Measurements from ENCODE around the gene GRK2. TPM values are rescaled to one million over a fixed set of nuclear protein-coding genes. Genes with fewer than 3 reads are reported as not detected.

Gene GRK2
- total and polyA plus RNA-seq, 2 donors (not counting 1 experiment from before 2014, with no cell fraction given): 294 to 534 TPM

DNA sequence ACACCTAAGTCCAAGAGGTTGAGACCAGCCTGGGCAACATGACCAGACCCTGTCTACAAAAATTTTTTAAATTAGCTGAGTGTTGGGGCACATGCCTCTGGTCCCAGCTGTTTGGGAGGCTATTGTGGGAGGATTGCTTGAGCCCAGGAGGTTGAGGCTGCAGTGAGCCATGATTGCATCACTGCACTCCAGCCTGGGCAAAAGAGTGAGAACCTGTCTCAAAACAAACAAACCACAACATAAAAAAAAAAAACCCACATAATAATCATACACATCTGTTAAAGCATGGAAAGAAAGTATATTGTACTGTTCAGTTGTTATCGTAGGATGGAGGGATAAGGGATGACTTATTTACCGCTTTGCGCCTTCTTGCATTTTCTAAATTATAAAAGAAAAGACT, 35.9 kb upstream of the GRK2 start:
- H3K79me2 ChIP-seq (ENCODE audit: control insufficient read depth, insufficient read depth, low read length): peaks cover 8% of the 10 kb centered on the region
- ATAC-seq (ENCODE audit: low read depth): no peak
- ChIA-PET POLR2A (interaction anchor here (0.6 to 0.7 kb wide), 2 partner anchors 83 to 102 kb away, joined by 3 to 4 read pairs; no protein-coding TSS in a partner anchor), CTCF (no interaction called here)
- H3K4me1 ChIP-seq (ENCODE audit: control insufficient read depth in 2 of 2, insufficient read depth in 2 of 2, low read length in 2 of 2): peaks cover 0 to 3% of the 10 kb centered on the region in 2 donors
- H3K36me3 ChIP-seq (replicated peaks in 1 of 2; ENCODE audit: control extremely low read depth in 1 of 2, control insufficient read depth in 1 of 2, extremely low read depth in 1 of 2, insufficient read depth in 2 of 2, low read length in 1 of 2): peaks cover 3 to 47% of the 10 kb centered on the region in 2 experiments
- H3K27me3 ChIP-seq (replicated peaks in 1 of 4; ENCODE audit: control extremely low read depth in 1 of 4, control insufficient read depth in 3 of 4, insufficient read depth in 4 of 4, low read length in 3 of 4): no peaks in the 10 kb centered on the region
- no peak overlapping the region for H2AFZ ChIP-seq (ENCODE audit: insufficient read depth, low read depth, low read length, poor library complexity, severe bottlenecking)
- TF ChIP-seq, protein P1, sequence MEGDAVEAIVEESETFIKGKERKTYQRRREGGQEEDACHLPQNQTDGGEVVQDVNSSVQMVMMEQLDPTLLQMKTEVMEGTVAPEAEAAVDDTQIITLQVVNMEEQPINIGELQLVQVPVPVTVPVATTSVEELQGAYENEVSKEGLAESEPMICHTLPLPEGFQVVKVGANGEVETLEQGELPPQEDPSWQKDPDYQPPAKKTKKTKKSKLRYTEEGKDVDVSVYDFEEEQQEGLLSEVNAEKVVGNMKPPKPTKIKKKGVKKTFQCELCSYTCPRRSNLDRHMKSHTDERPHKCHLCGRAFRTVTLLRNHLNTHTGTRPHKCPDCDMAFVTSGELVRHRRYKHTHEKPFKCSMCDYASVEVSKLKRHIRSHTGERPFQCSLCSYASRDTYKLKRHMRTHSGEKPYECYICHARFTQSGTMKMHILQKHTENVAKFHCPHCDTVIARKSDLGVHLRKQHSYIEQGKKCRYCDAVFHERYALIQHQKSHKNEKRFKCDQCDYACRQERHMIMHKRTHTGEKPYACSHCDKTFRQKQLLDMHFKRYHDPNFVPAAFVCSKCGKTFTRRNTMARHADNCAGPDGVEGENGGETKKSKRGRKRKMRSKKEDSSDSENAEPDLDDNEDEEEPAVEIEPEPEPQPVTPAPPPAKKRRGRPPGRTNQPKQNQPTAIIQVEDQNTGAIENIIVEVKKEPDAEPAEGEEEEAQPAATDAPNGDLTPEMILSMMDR (IDR thresholded peaks at IDR 0.05): no peak
- TF ChIP-seq EZH2 (IDR thresholded peaks at IDR 0.05; ENCODE audit: borderline replicate concordance, insufficient read depth, low read depth, low read length, poor library complexity, severe bottlenecking): no peak
- intact Hi-C loops (cut with micrococcal nuclease): no loop called here
- no peak overlapping the region for H3K4me2 ChIP-seq (replicated peaks; ENCODE audit: low read depth, low read length, poor library complexity, severe bottlenecking)
- H3K9me3 ChIP-seq (ENCODE audit: control extremely low read depth in 1 of 3, control insufficient read depth in 2 of 3, insufficient read depth in 1 of 3, low read length in 2 of 3): no peaks in the 10 kb centered on the region
- no peak overlapping the region for H3K27ac ChIP-seq (ENCODE audit: low read length in 2 of 2)
- no peaks in the 10 kb centered on the region for H4K20me1 ChIP-seq (ENCODE audit: control insufficient read depth, insufficient read depth, low read length, poor library complexity, severe bottlenecking)
- no peak overlapping the region for H3K9ac ChIP-seq (ENCODE audit: low read length)
- no peak overlapping the region for H3K4me3 ChIP-seq (ENCODE audit: control extremely low read depth in 1 of 5, extremely low read depth in 1 of 5, insufficient read depth in 1 of 5, low read depth in 2 of 5, low read length in 4 of 5)
- no peaks in the 10 kb centered on the region for H3K9me3 Mint-ChIP-seq (ENCODE audit: insufficient read depth)
- H3K4me3 Mint-ChIP-seq: no peak overlapping the region
- no peak for DNase-seq
- H3K4me1 Mint-ChIP-seq: peaks cover 10% of the 10 kb centered on the region
- no peak overlapping the region for H3K27ac Mint-ChIP-seq
- H3K27me3 Mint-ChIP-seq: no peaks in the 10 kb centered on the region
- WGBS (ENCODE audit: insufficient coverage): no CpG with 5 or more reads among the region's 3 CpGs

DNA sequence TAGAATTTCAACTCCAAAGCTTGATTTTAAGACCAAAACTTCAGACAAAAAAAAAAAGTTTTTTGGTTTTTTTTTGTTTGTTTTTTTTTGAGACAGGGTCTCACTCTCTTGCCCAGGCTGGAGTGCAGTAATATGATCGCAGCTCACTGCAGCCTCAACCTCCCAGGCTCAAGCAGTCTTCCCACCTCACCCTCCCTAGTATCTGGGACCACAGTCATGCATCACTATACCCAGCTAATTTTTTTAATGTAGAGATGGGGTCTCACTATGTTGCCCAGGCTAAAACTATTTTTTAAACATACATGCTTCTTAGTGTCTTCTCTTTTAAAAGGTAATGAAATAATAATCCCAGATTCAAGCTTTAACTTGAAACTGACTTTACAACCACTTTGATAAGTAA, 35.4 kb upstream of the GRK2 start:
- Histone ChIP-seq H3K4me3 (ENCODE audit: control extremely low read depth in 1 of 5, extremely low read depth in 1 of 5, insufficient read depth in 1 of 5, low read depth in 2 of 5, low read length in 4 of 5) (no peak overlapping the region), H3K4me2 (replicated peaks; ENCODE audit: low read depth, low read length, poor library complexity, severe bottlenecking) (no peak overlapping the region), H3K27me3 (replicated peaks in 1 of 4; ENCODE audit: control extremely low read depth in 1 of 4, control insufficient read depth in 3 of 4, insufficient read depth in 4 of 4, low read length in 3 of 4) (no peaks in the 10 kb centered on the region), H3K9ac (ENCODE audit: low read length) (no peak overlapping the region), H4K20me1 (ENCODE audit: control insufficient read depth, insufficient read depth, low read length, poor library complexity, severe bottlenecking) (no peaks in the 10 kb centered on the region), H3K79me2 (ENCODE audit: control insufficient read depth, insufficient read depth, low read length) (peaks cover 8% of the 10 kb centered on the region), H3K36me3 (replicated peaks in 1 of 2; ENCODE audit: control extremely low read depth in 1 of 2, control insufficient read depth in 1 of 2, extremely low read depth in 1 of 2, insufficient read depth in 2 of 2, low read length in 1 of 2) (peaks cover 3 to 45% of the 10 kb centered on the region in 2 experiments), H3K9me3 (ENCODE audit: control extremely low read depth in 1 of 3, control insufficient read depth in 2 of 3, insufficient read depth in 1 of 3, low read length in 2 of 3) (no peaks in the 10 kb centered on the region), H3K27ac (ENCODE audit: low read length in 2 of 2) (no peak overlapping the region), H3K4me1 (ENCODE audit: control insufficient read depth in 2 of 2, insufficient read depth in 2 of 2, low read length in 2 of 2) (peaks cover 0 to 3% of the 10 kb centered on the region in 2 donors), H2AFZ (ENCODE audit: insufficient read depth, low read depth, low read length, poor library complexity, severe bottlenecking) (no peak overlapping the region)
- no peaks in the 10 kb centered on the region for H3K27me3 Mint-ChIP-seq
- DNase-seq (no peak), ATAC-seq (ENCODE audit: low read depth) (no peak)
- H3K4me1 Mint-ChIP-seq: peaks cover 10% of the 10 kb centered on the region
- ChIA-PET CTCF (no interaction called here), POLR2A (interaction anchor here (0.6 kb wide), 1 partner anchor 82 kb away, joined by 3 read pairs; no protein-coding TSS in a partner anchor)
- no peaks in the 10 kb centered on the region for H3K9me3 Mint-ChIP-seq (ENCODE audit: insufficient read depth)
- no peak overlapping the region for H3K4me3 Mint-ChIP-seq
- H3K27ac Mint-ChIP-seq: no peak overlapping the region
- no CpG with 5 or more reads among the region's 1 CpG for WGBS (ENCODE audit: insufficient coverage)
- intact Hi-C loops (cut with micrococcal nuclease): no loop called here
- TF ChIP-seq, protein P1 (IDR thresholded peaks at IDR 0.05): no peak

Data from B cell (primary cell).